Nephron (organoid): Measurements from ENCODE around the gene TBCCD1.

ENCODE experiments used
- H3K27ac Mint-ChIP-seq, 3 experiments: 2 replicates each; pipeline ENCODE4 v1.8.0; 2020; ENCODE audit warnings: mixed read lengths in 3 of 3, mild to moderate bottlenecking in 2 of 3, moderate library complexity in 1 of 3
- H3K27me3 Mint-ChIP-seq: 2 replicates; pipeline ENCODE4 v1.8.0; 2021; ENCODE audit warnings: low read depth, mild to moderate bottlenecking, moderate library complexity, mixed read lengths
- H3K36me3 Mint-ChIP-seq: 2 replicates; pipeline ENCODE4 v1.8.0; 2020; ENCODE audit warnings: low read depth, mixed read lengths
- H3K4me1 Mint-ChIP-seq: 2 replicates; pipeline ENCODE4 v1.8.0; 2020; ENCODE audit warnings: mixed read lengths
- H3K4me3 Mint-ChIP-seq, 3 experiments: 2 replicates each; pipeline ENCODE4 v1.8.0; 2020; ENCODE audit warnings: mild to moderate bottlenecking in 3 of 3, mixed read lengths in 3 of 3, moderate library complexity in 2 of 3
- H3K9me3 Mint-ChIP-seq: 2 replicates; pipeline ENCODE4 v1.8.0; 2020; ENCODE audit warnings: mixed read lengths
- CTCF ChIP-seq, 3 experiments: fragments of 200-600 bp; sonication (generic); IDR thresholded peaks; one replicate each; pipeline ENCODE4 v1.5.0; 2021; ENCODE audit warnings: antibody characterized with exemption in 3 of 3; ENCODE audit not compliant: unreplicated experiment in 3 of 3

Gene TBCCD1

GRCh38 chr3:186540835-186541226 lies 26.3 kb downstream of the TBCCD1 start:
- TF ChIP-seq CTCF (IDR thresholded peaks at IDR 0.05; ENCODE audit: unreplicated experiment in 3 of 3) = no peak
- no peak overlapping the region for H3K4me3 Mint-ChIP-seq
- H3K27me3 Mint-ChIP-seq = no peaks in the 10 kb centered on the region
- peaks cover 7% of the 10 kb centered on the region for H3K4me1 Mint-ChIP-seq
- H3K9me3 Mint-ChIP-seq = no peaks in the 10 kb centered on the region
- H3K36me3 Mint-ChIP-seq = no peaks in the 10 kb centered on the region
- H3K27ac Mint-ChIP-seq = no peak overlapping the region

DNA sequence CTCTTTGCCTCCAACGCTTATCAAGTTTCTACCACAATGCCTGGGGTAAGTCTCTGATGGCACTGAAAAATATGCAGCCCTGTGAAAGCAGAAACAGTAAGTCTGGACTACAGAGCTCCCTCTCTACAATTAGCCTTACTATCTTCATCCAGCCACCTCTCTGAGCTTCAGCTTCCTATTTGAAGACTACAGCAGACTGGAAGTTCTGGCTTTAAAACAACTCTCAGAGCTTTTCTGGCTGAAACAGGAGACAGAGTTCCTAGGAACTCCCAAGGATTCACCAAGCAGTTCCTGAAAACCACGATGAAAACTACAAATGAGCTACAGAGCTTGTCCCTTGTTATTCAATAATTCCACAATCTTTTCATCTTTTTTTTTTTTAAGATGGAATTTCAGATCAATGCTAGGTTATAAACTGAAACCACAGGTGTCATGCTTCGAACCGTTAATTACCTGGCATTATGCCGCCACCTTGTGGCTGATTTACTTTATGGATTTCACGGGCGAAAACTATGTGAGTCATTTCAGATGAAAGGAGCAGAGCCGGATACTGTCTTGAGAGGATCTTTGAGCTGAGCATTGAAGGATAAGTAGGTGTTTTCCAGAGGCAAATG lies 26.8 kb downstream of the TBCCD1 start:
- TF ChIP-seq CTCF (IDR thresholded peaks at IDR 0.05; ENCODE audit: unreplicated experiment in 3 of 3) = peak; percentile 81 to 94 (median 81)
- Mint-ChIP-seq H3K4me1 (peaks cover 7% of the 10 kb centered on the region), H3K36me3 (no peaks in the 10 kb centered on the region), H3K27me3 (no peaks in the 10 kb centered on the region), H3K27ac (no peak overlapping the region), H3K4me3 (peak overlapping the region in 2 of 3 experiments; percentile 10 to 28), H3K9me3 (no peaks in the 10 kb centered on the region)

DNA sequence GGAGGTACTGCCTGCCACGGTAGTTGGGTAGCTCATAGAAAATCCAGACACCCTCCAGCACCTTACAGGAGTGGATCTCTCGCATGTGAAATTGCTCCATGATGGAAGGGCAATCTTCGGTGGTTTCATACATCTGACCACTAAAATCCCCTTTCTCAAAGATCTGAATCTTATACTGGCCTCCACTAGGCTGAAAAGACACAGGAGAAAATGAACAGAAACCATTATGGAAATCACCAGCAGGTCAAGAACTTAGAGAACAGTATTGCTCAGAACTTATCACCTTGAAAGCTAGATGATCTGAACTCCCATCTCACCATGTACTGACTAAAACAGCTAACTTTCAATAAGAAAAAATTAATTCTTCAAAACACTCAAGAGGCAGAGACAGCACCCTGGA lies 28.4 kb downstream of the TBCCD1 start:
- Mint-ChIP-seq H3K27ac (no peak overlapping the region), H3K9me3 (no peaks in the 10 kb centered on the region), H3K27me3 (peaks cover 3% of the 10 kb centered on the region), H3K36me3 (no peaks in the 10 kb centered on the region), H3K4me3 (no peak overlapping the region), H3K4me1 (peaks cover 7% of the 10 kb centered on the region)
- no peak for TF ChIP-seq CTCF (IDR thresholded peaks at IDR 0.05; ENCODE audit: unreplicated experiment in 3 of 3)

GRCh38 chr3:186536883-186537844 lies 30.0 kb downstream of the TBCCD1 start:
- Mint-ChIP-seq H3K4me3 (no peak overlapping the region), H3K27me3 (peaks cover 7% of the 10 kb centered on the region), H3K9me3 (no peaks in the 10 kb centered on the region), H3K27ac (no peak overlapping the region), H3K4me1 (peaks cover 7% of the 10 kb centered on the region), H3K36me3 (no peaks in the 10 kb centered on the region)
- no peak for TF ChIP-seq CTCF (IDR thresholded peaks at IDR 0.05; ENCODE audit: unreplicated experiment in 3 of 3)

DNA sequence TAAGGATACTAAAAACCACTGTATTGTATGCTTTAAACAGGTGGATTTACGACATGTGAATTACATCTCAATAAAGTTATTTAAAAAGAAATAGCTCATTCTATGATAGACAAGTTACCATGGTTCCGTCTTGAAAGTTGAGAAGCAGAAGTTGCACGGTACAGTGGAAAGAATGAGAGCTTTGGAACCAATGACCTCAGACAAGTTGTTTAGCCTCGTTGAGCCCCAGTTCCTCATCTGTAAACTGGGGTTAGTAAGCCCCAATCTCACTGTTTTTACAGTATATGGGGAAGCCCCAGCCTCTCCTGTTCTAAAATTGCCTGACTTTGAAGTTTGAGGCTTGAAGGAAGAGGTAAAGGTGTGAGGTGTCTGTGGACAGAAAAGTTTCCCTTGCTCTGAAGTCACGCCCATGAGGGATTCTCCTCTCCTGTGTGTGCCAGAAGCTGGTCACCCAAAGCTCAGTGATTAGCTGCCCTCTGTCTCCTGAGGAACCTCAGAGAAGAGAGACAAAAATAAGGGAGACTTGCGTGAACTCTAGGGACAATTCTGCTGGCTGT lies 32.9 kb downstream of the TBCCD1 start:
- H3K4me3 Mint-ChIP-seq = no peak overlapping the region
- no peak for TF ChIP-seq CTCF (IDR thresholded peaks at IDR 0.05; ENCODE audit: unreplicated experiment in 3 of 3)
- H3K36me3 Mint-ChIP-seq = no peaks in the 10 kb centered on the region
- peaks cover 7% of the 10 kb centered on the region for H3K27me3 Mint-ChIP-seq
- peak overlapping the region in 1 of 3 experiments; percentile 39 for H3K27ac Mint-ChIP-seq
- no peaks in the 10 kb centered on the region for H3K4me1 Mint-ChIP-seq
- no peaks in the 10 kb centered on the region for H3K9me3 Mint-ChIP-seq
